Left ventricle myocardium inferior (tissue), 1 donor: ENCODE results near the gene MAB21L4. TPM values are rescaled to one million over a fixed set of nuclear protein-coding genes. Genes with fewer than 3 reads are reported as not detected.
A peak's percentile ranks its signal among the peaks of the same experiment; 100 is the strongest.

Source experiments
- DNase-seq: peaks from one replicate; pipeline ENCODE4 v3.0.0-alpha.2; 2020
- H3K27ac ChIP-seq: fragments of 200-600 bp; replicated peaks from 2 replicates; pipeline ENCODE4 v1.8.0; 2021
- H3K27me3 ChIP-seq: fragments of 200-600 bp; 2 replicates; pipeline ENCODE4 v1.8.0; 2021; ENCODE audit warnings: low read depth
- H3K36me3 ChIP-seq: fragments of 200-600 bp; 2 replicates; pipeline ENCODE4 v1.8.0; 2021
- H3K4me1 ChIP-seq: fragments of 200-600 bp; 2 replicates; pipeline ENCODE4 v1.8.0; 2021
- H3K4me3 ChIP-seq: fragments of 200-600 bp; 2 replicates; pipeline ENCODE4 v1.8.0; 2021; ENCODE audit warnings: mild to moderate bottlenecking, moderate library complexity
- H3K9me3 ChIP-seq: fragments of 200-600 bp; replicated peaks from 2 replicates; pipeline ENCODE4 v1.8.0; 2021
- CTCF ChIP-seq: fragments of 200-600 bp; IDR thresholded peaks from 2 replicates; pipeline ENCODE4 v1.8.0; 2021; ENCODE audit warnings: antibody characterized with exemption, mild to moderate bottlenecking, borderline replicate concordance
- intact Hi-C: fragments of 100-400 bp; cut with micrococcal nuclease; formaldehyde crosslinking; loops from one replicate; pipeline ENCODE4 v1.11.0; 2022
- total RNA-seq: library from RNA; stranded (reverse); fragmentation: NEBNext Ultra II Directional; extraction: Animal tissue kit (Norgen Biotek cat#: 25700); gene quantifications from one replicate; pipeline ENCODE4 v1.2.1, GENCODE V29; 2021
- donor health status: DM: no; HTN: yes; CAD: no; lungs with severe emphysema.

MAB21L4 gene
- total RNA-seq, 1 donor from 2014 or later: not detected

- peaks cover 13% of the 10 kb centered on the region for H3K9me3 ChIP-seq
- peak; percentile 99 for TF ChIP-seq CTCF
- peak; percentile 81 for DNase-seq
- H3K27ac ChIP-seq: no peak overlapping the region
- intact Hi-C loops: no loop called here
- no peaks in the 10 kb centered on the region for H3K36me3 ChIP-seq
- peaks cover 4% of the 10 kb centered on the region for H3K4me1 ChIP-seq
- H3K27me3 ChIP-seq: no peaks in the 10 kb centered on the region
- no peak overlapping the region for H3K4me3 ChIP-seq
These were observed 44.6 kb downstream of the MAB21L4 start for GRCh38 chr2:240851078-240851991.

GRCh38 chr2:240850756-240851077 lies 45.2 kb downstream of the MAB21L4 start:
- TF ChIP-seq CTCF: no peak
- intact Hi-C loops: no loop called here

GRCh38 chr2:240850026-240850425 lies 45.9 kb downstream of the MAB21L4 start:
- intact Hi-C loops: no loop called here
- TF ChIP-seq CTCF: no peak

More at GRCh38 chr2:240850756-240851077, 45.2 kb downstream of the MAB21L4 start:
- Histone ChIP-seq H3K4me3 (no peak overlapping the region), H3K9me3 (peaks cover 13% of the 10 kb centered on the region), H3K27me3 (no peaks in the 10 kb centered on the region), H3K36me3 (no peaks in the 10 kb centered on the region), H3K27ac (no peak overlapping the region), H3K4me1 (peaks cover 4% of the 10 kb centered on the region)
- no peak for DNase-seq

GRCh38 chr2:240848900-240849680 lies 46.9 kb downstream of the MAB21L4 start:
- TF ChIP-seq CTCF: no peak
- no peak overlapping the region for H3K27ac ChIP-seq
- intact Hi-C loops: loop anchor here (10.0 kb wide), 1 partner anchor 1834 kb away; no protein-coding TSS in a partner anchor

More at GRCh38 chr2:240850026-240850425, 45.9 kb downstream of the MAB21L4 start:
- no peak for DNase-seq
- Histone ChIP-seq H3K27me3 (no peaks in the 10 kb centered on the region), H3K9me3 (peaks cover 13% of the 10 kb centered on the region), H3K36me3 (no peaks in the 10 kb centered on the region), H3K27ac (no peak overlapping the region), H3K4me3 (no peak overlapping the region), H3K4me1 (peaks cover 4% of the 10 kb centered on the region)

GRCh38 chr2:240847817-240848216 lies 48.1 kb downstream of the MAB21L4 start:
- Histone ChIP-seq H3K4me1 (peaks cover 4% of the 10 kb centered on the region), H3K9me3 (no peaks in the 10 kb centered on the region), H3K27me3 (peaks cover 13% of the 10 kb centered on the region), H3K36me3 (no peaks in the 10 kb centered on the region), H3K27ac (no peak overlapping the region), H3K4me3 (no peak overlapping the region)
- intact Hi-C loops: loop anchor here (10.0 kb wide), 1 partner anchor 1833 kb away; no protein-coding TSS in a partner anchor
- TF ChIP-seq CTCF: no peak
- no peak for DNase-seq

More at GRCh38 chr2:240848900-240849680, 46.9 kb downstream of the MAB21L4 start:
- H3K4me1 ChIP-seq: peaks cover 4% of the 10 kb centered on the region
- H3K9me3 ChIP-seq: peaks cover 4% of the 10 kb centered on the region
- H3K27me3 ChIP-seq: peaks cover 8% of the 10 kb centered on the region
- no peak overlapping the region for H3K4me3 ChIP-seq
- no peak for DNase-seq
- H3K36me3 ChIP-seq: no peaks in the 10 kb centered on the region
